Loucy (cell line): ENCODE data around the gene CELSR2.

ENCODE experiments used
- EZH2phosphoT487 ChIP-seq: fragments of 200-600 bp; IDR thresholded peaks from 2 replicates; pipeline ENCODE4 v1.6.1; 2018; ENCODE audit warnings: antibody characterized with exemption, mild to moderate bottlenecking, moderate library complexity, borderline replicate concordance
- TF ChIP-seq, protein P1 (sequence below): fragments of 200-600 bp; sonication (generic); conservative IDR thresholded peaks from 2 replicates; pipeline ENCODE4 v1.5.1; 2014; ENCODE audit warnings: mild to moderate bottlenecking, antibody characterized with exemption, low read length

DNA sequence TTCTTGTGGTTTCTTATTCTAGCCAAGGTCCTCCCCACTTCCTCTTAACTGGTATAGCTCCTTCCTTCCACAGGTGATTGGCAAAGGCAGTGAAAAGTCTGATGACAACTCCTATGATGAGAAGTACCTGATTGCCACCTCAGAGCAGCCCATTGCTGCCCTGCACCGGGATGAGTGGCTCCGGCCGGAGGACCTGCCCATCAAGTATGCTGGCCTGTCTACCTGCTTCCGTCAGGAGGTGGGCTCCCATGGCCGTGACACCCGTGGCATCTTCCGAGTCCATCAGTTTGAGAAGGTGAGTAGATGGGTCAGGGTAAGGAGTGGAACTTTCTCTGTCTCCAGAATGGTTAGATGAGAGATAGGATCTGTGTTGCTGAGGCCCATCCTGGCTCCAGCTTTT lies 14.2 kb upstream of the CELSR2 start:
- TF ChIP-seq, protein P1, sequence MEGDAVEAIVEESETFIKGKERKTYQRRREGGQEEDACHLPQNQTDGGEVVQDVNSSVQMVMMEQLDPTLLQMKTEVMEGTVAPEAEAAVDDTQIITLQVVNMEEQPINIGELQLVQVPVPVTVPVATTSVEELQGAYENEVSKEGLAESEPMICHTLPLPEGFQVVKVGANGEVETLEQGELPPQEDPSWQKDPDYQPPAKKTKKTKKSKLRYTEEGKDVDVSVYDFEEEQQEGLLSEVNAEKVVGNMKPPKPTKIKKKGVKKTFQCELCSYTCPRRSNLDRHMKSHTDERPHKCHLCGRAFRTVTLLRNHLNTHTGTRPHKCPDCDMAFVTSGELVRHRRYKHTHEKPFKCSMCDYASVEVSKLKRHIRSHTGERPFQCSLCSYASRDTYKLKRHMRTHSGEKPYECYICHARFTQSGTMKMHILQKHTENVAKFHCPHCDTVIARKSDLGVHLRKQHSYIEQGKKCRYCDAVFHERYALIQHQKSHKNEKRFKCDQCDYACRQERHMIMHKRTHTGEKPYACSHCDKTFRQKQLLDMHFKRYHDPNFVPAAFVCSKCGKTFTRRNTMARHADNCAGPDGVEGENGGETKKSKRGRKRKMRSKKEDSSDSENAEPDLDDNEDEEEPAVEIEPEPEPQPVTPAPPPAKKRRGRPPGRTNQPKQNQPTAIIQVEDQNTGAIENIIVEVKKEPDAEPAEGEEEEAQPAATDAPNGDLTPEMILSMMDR: no peak
- TF ChIP-seq EZH2phosphoT487: no peak
